ENCODE data around the gene RALY. TPM values are rescaled to one million over a fixed set of nuclear protein-coding genes. Genes with fewer than 3 reads are reported as not detected.

The RALY gene
- total RNA-seq, 1 experiment from 2014 or later, result 298 TPM

GRCh38 chr20:34069341-34070078 is 75.8 kb downstream of the RALY start:
- H3K27me3 ChIP-seq (replicated peaks; ENCODE audit: control insufficient read depth, insufficient read depth, low read length), result no peaks in the 10 kb centered on the region
- peak; percentile 86 to 91 for DNase-seq
- H3K4me1 ChIP-seq, result no peaks in the 10 kb centered on the region
- POLR2A ChIA-PET, result interaction anchor here (0.6 to 1.1 kb wide), 3 partner anchors 43 to 258 kb away, joined by 3 to 5 read pairs (median 4); partner anchors contain the start of genes CHMP4B, EIF2S2 and RALY
- H3K36me3 ChIP-seq (ENCODE audit: control insufficient read depth, insufficient read depth, low read length), result peaks cover 1% of the 10 kb centered on the region; the same call in 1 of the 2 replicates
- intact Hi-C loops (cut with micrococcal nuclease; ENCODE audit: unreplicated experiment), result loop anchor here (1.0 to 2.0 kb wide), 10 partner anchors 23 to 403 kb away; partner anchors contain the start of genes ACTL10 and RALY
- Mint-ChIP-seq H3K9me3 (ENCODE audit: unreplicated experiment) (no peaks in the 10 kb centered on the region), H3K27me3 (ENCODE audit: insufficient read depth, unreplicated experiment) (no peaks in the 10 kb centered on the region), H3K36me3 (ENCODE audit: insufficient read depth, unreplicated experiment) (peaks cover 40% of the 10 kb centered on the region), H3K27ac (ENCODE audit: unreplicated experiment) (no peak overlapping the region), H3K4me1 (ENCODE audit: low read depth, unreplicated experiment) (no peaks in the 10 kb centered on the region), H3K4me3 (ENCODE audit: unreplicated experiment) (no peak overlapping the region)
- H3K4me3 ChIP-seq (ENCODE audit: low read depth, low read length), result no peak overlapping the region
- CTCF ChIA-PET, result interaction anchor here (0.6 to 2.7 kb wide), 26 partner anchors 8 to 668 kb away, joined by 3 to 14 read pairs (median 4); partner anchors contain the start of gene CDK5RAP1
- peak; percentile 97 to 99 for TF ChIP-seq CTCF (IDR thresholded peaks at IDR 0.05; ENCODE audit: insufficient read depth in 1 of 2, low read depth in 1 of 2, low read length in 1 of 2, severe bottlenecking in 1 of 2, unreplicated experiment in 1 of 2)
- H3K9me3 ChIP-seq, result no peaks in the 10 kb centered on the region
- BruUV-seq (replicated peaks), result no TSS peak

GRCh38 chr20:34070079-34070439 is 76.3 kb downstream of the RALY start:
- Histone ChIP-seq H3K4me1 (no peaks in the 10 kb centered on the region), H3K27me3 (replicated peaks; ENCODE audit: control insufficient read depth, insufficient read depth, low read length) (no peaks in the 10 kb centered on the region), H3K36me3 (ENCODE audit: control insufficient read depth, insufficient read depth, low read length) (peaks cover 3% of the 10 kb centered on the region), H3K4me3 (ENCODE audit: low read depth, low read length) (no peak overlapping the region), H3K9me3 (no peaks in the 10 kb centered on the region)
- peak in 1 of 2 experiments; percentile 25 for DNase-seq
- Mint-ChIP-seq H3K27me3 (ENCODE audit: insufficient read depth, unreplicated experiment) (no peaks in the 10 kb centered on the region), H3K9me3 (ENCODE audit: unreplicated experiment) (no peaks in the 10 kb centered on the region), H3K4me3 (ENCODE audit: unreplicated experiment) (no peak overlapping the region), H3K36me3 (ENCODE audit: insufficient read depth, unreplicated experiment) (peaks cover 34% of the 10 kb centered on the region), H3K4me1 (ENCODE audit: low read depth, unreplicated experiment) (no peaks in the 10 kb centered on the region), H3K27ac (ENCODE audit: unreplicated experiment) (no peak overlapping the region)
- no peak for TF ChIP-seq CTCF (IDR thresholded peaks at IDR 0.05; ENCODE audit: insufficient read depth in 1 of 2, low read depth in 1 of 2, low read length in 1 of 2, severe bottlenecking in 1 of 2, unreplicated experiment in 1 of 2)
- no TSS peak for BruUV-seq (replicated peaks)
- POLR2A ChIA-PET, result interaction anchor here (0.9 kb wide), 1 partner anchor 259 kb away, joined by 4 read pairs; the partner anchor contains the start of gene CHMP4B
- CTCF ChIA-PET, result interaction anchor here (1.1 to 2.5 kb wide), 8 partner anchors 12 to 278 kb away, joined by 3 to 13 read pairs (median 7); no protein-coding TSS in a partner anchor
- intact Hi-C loops (cut with micrococcal nuclease; ENCODE audit: unreplicated experiment), result loop anchor here (1.0 kb wide), 1 partner anchor 278 kb away; no protein-coding TSS in a partner anchor

GRCh38 chr20:34070859-34071258 is 77.1 kb downstream of the RALY start:
- ChIA-PET POLR2A (no interaction called here), CTCF (interaction anchor here (1.7 kb wide), 1 partner anchor 208 kb away, joined by 4 read pairs; no protein-coding TSS in a partner anchor)
- no peaks in the 10 kb centered on the region for H3K27me3 Mint-ChIP-seq (ENCODE audit: insufficient read depth, unreplicated experiment)
- H3K4me1 Mint-ChIP-seq (ENCODE audit: low read depth, unreplicated experiment), result no peaks in the 10 kb centered on the region
- no peak overlapping the region for H3K4me3 Mint-ChIP-seq (ENCODE audit: unreplicated experiment)
- no peaks in the 10 kb centered on the region for H3K27me3 ChIP-seq (replicated peaks; ENCODE audit: control insufficient read depth, insufficient read depth, low read length)
- no peaks in the 10 kb centered on the region for H3K9me3 ChIP-seq
- no peak overlapping the region for H3K4me3 ChIP-seq (ENCODE audit: low read depth, low read length)
- no peaks in the 10 kb centered on the region for H3K9me3 Mint-ChIP-seq (ENCODE audit: unreplicated experiment)
- no TSS peak for BruUV-seq (replicated peaks)
- DNase-seq, result no peak
- no peak overlapping the region for H3K27ac Mint-ChIP-seq (ENCODE audit: unreplicated experiment)
- peaks cover 8% of the 10 kb centered on the region for H3K36me3 ChIP-seq (ENCODE audit: control insufficient read depth, insufficient read depth, low read length)
- no peak for TF ChIP-seq CTCF (IDR thresholded peaks at IDR 0.05; ENCODE audit: insufficient read depth in 1 of 2, low read depth in 1 of 2, low read length in 1 of 2, severe bottlenecking in 1 of 2, unreplicated experiment in 1 of 2)
- intact Hi-C loops (cut with micrococcal nuclease; ENCODE audit: unreplicated experiment), result loop anchor here (1.0 kb wide), 1 partner anchor 279 kb away; no protein-coding TSS in a partner anchor
- no peaks in the 10 kb centered on the region for H3K4me1 ChIP-seq
- H3K36me3 Mint-ChIP-seq (ENCODE audit: insufficient read depth, unreplicated experiment), result peaks cover 35% of the 10 kb centered on the region

All from Caco-2 (cell line).